Thyroid gland (tissue), 4 donors: ENCODE results near the gene SMPDL3B. TPM values are rescaled to one million over a fixed set of nuclear protein-coding genes. Genes with fewer than 3 reads are reported as not detected.
A peak's percentile ranks its signal among the peaks of the same experiment; 100 is the strongest.

ENCODE experiments used
- DNase-seq, 2 donors: peaks; one replicate each; pipeline ENCODE4 v3.0.0-alpha.2; 2019
- H3K27ac ChIP-seq, 3 donors: fragments of 200-600 bp; sonication (generic); 1 replicate in 2 of 3; 2 replicates in 1 of 3; pipeline ENCODE4 v1.5.1; 2016 to 2019; ENCODE audit warnings: mild to moderate bottlenecking in 1 of 3, moderate library complexity in 1 of 3
- H3K27me3 ChIP-seq: fragments of 200-600 bp; sonication (generic); one replicate; pipeline ENCODE4 v1.5.1; 2019
- H3K36me3 ChIP-seq, 2 donors: fragments of 200-600 bp; sonication (generic); one replicate each; pipeline ENCODE4 v1.5.1; 2016 to 2019
- H3K4me1 ChIP-seq, 2 donors: fragments of 200-600 bp; sonication (generic); one replicate each; pipeline ENCODE4 v1.5.1; 2017 to 2019
- H3K4me3 ChIP-seq, 3 donors: fragments of 200-600 bp; sonication (generic); replicated peaks in 1 of 3; 1 replicate in 2 of 3; 2 replicates in 1 of 3; pipeline ENCODE4 v1.5.1; 2016; ENCODE audit warnings: mild to moderate bottlenecking in 1 of 3
- H3K9me3 ChIP-seq: fragments of 200-600 bp; sonication (generic); one replicate; pipeline ENCODE4 v1.5.1; 2017
- POLR2A ChIP-seq, 2 donors: fragments of 450-650 bp; IDR thresholded peaks; one replicate each; pipeline ENCODE4 v1.6.1; 2017; ENCODE audit warnings: antibody characterized with exemption in 2 of 2, mild to moderate bottlenecking in 2 of 2, moderate library complexity in 1 of 2
- WGBS, 2 donors: methylation state at CpG; one replicate each; pipeline ENCODE4 v1.1.5; 2017; 5-methylcytosine and 5-hydroxymethylcytosine counted together
- intact Hi-C: fragments of 100-400 bp; cut with DNase I; formaldehyde crosslinking; loops from one replicate; pipeline ENCODE4 v1.15.1; 2023
- total RNA-seq, 4 donors: library from RNA; depleted of rRNA; stranded (reverse); fragments of >200 nt; gene quantifications; one replicate each; pipeline ENCODE4 v1.2.3, GENCODE V29; 2016
- TF ChIP-seq, protein P1 (sequence below), 6 experiments: fragments of 200-600 bp in 3 of 6; fragments of 450-650 bp in 3 of 6; sonication (generic) in 3 of 6; IDR thresholded peaks; one replicate each; pipeline ENCODE4 v1.5.1; 2016 to 2019; ENCODE audit warnings: antibody characterized with exemption in 6 of 6, mild to moderate bottlenecking in 2 of 6, inconsistent platforms in 1 of 6, moderate library complexity in 1 of 6

SMPDL3B gene
- total RNA-seq, 4 donors from 2014 or later = 22.3 to 37.8 (median 26.9) TPM

DNA sequence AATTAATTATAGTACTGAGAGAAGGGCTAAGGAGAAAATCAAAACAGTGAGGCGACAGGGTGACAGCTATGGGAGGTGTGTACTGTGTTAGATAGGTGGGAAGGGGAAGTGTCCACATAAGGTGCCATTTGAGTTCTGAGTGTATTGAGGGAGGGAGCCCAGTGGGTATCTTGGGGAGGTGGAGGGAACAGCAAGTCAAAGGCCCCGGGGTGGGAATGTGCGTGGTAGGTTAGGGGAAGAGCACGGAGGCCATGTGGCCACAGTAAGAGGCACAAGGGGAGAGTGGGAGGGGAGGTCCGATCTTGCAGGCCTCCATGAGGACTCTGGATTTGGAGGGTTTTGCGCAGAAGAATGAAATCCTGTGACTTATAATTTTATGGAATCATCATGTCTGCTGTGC is 22.0 kb downstream of the SMPDL3B start:
- no peak overlapping the region for H3K27ac ChIP-seq
- no peaks in the 10 kb centered on the region for H3K9me3 ChIP-seq
- 86 to 95% methylated on average over 6 of the region's 6 CpGs for WGBS, 2 donors
- H3K27me3 ChIP-seq = no peaks in the 10 kb centered on the region
- no peaks in the 10 kb centered on the region for H3K36me3 ChIP-seq
- no peak overlapping the region for H3K4me3 ChIP-seq
- TF ChIP-seq POLR2A (IDR thresholded peaks at IDR 0.05) = no peak
- TF ChIP-seq, protein P1, sequence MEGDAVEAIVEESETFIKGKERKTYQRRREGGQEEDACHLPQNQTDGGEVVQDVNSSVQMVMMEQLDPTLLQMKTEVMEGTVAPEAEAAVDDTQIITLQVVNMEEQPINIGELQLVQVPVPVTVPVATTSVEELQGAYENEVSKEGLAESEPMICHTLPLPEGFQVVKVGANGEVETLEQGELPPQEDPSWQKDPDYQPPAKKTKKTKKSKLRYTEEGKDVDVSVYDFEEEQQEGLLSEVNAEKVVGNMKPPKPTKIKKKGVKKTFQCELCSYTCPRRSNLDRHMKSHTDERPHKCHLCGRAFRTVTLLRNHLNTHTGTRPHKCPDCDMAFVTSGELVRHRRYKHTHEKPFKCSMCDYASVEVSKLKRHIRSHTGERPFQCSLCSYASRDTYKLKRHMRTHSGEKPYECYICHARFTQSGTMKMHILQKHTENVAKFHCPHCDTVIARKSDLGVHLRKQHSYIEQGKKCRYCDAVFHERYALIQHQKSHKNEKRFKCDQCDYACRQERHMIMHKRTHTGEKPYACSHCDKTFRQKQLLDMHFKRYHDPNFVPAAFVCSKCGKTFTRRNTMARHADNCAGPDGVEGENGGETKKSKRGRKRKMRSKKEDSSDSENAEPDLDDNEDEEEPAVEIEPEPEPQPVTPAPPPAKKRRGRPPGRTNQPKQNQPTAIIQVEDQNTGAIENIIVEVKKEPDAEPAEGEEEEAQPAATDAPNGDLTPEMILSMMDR (IDR thresholded peaks at IDR 0.05) = no peak
- DNase-seq = no peak
- peaks cover 22 to 38% of the 10 kb centered on the region in 2 donors for H3K4me1 ChIP-seq
- intact Hi-C loops = no loop called here

DNA sequence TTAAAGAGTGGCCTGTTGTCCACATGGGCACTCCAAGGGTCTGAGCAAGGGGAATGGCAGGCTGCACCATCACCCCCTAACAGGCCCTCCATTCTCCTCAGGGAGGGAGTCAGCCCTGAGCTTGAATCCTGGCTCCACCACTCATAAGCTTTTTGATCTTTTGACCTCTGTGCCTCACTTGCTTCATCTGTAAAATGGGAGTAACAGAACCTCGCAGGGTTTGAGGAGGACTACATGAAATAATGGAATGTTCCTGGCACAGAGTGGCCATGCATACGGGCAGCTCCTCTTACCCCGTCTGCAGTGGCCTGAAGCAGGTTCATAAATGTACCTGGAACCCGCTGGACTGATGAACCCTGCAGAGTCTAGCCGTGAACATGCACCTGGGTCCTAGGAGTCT is 22.9 kb downstream of the SMPDL3B start:
- no peak overlapping the region for H3K4me3 ChIP-seq
- no peaks in the 10 kb centered on the region for H3K27me3 ChIP-seq
- H3K27ac ChIP-seq = no peak overlapping the region
- no peaks in the 10 kb centered on the region for H3K36me3 ChIP-seq
- intact Hi-C loops = no loop called here
- no peak for DNase-seq
- 93 to 100% methylated on average over 5 of the region's 5 CpGs for whole genome bisulfite sequencing, 2 donors
- H3K9me3 ChIP-seq = no peaks in the 10 kb centered on the region
- peaks cover 22 to 43% of the 10 kb centered on the region in 2 donors for H3K4me1 ChIP-seq
- TF ChIP-seq, protein P1 (IDR thresholded peaks at IDR 0.05) = no peak
- TF ChIP-seq POLR2A (IDR thresholded peaks at IDR 0.05) = no peak

DNA sequence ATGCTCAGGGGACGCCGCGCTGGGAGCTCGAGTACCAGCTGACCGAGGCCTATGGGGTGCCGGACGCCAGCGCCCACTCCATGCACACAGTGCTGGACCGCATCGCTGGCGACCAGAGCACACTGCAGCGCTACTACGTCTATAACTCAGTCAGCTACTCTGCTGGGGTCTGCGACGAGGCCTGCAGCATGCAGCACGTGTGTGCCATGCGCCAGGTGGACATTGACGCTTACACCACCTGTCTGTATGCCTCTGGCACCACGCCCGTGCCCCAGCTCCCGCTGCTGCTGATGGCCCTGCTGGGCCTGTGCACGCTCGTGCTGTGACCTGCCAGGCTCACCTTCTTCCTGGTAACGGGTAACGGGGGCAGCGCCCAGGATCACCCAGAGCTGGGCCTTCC is 23.7 kb downstream of the SMPDL3B start:
- no peaks in the 10 kb centered on the region for H3K9me3 ChIP-seq
- intact Hi-C loops = no loop called here
- H3K36me3 ChIP-seq = peaks cover 0 to 2% of the 10 kb centered on the region in 2 donors
- no peak overlapping the region for H3K4me3 ChIP-seq
- H3K27ac ChIP-seq = no peak overlapping the region
- 98 to 99% methylated on average over 20 to 26 of the region's 26 CpGs for WGBS, 2 donors
- H3K4me1 ChIP-seq = peaks cover 22 to 43% of the 10 kb centered on the region in 2 donors
- H3K27me3 ChIP-seq = no peaks in the 10 kb centered on the region
- DNase-seq = no peak
- no peak for TF ChIP-seq POLR2A (IDR thresholded peaks at IDR 0.05)
- TF ChIP-seq, protein P1 (IDR thresholded peaks at IDR 0.05) = no peak

DNA sequence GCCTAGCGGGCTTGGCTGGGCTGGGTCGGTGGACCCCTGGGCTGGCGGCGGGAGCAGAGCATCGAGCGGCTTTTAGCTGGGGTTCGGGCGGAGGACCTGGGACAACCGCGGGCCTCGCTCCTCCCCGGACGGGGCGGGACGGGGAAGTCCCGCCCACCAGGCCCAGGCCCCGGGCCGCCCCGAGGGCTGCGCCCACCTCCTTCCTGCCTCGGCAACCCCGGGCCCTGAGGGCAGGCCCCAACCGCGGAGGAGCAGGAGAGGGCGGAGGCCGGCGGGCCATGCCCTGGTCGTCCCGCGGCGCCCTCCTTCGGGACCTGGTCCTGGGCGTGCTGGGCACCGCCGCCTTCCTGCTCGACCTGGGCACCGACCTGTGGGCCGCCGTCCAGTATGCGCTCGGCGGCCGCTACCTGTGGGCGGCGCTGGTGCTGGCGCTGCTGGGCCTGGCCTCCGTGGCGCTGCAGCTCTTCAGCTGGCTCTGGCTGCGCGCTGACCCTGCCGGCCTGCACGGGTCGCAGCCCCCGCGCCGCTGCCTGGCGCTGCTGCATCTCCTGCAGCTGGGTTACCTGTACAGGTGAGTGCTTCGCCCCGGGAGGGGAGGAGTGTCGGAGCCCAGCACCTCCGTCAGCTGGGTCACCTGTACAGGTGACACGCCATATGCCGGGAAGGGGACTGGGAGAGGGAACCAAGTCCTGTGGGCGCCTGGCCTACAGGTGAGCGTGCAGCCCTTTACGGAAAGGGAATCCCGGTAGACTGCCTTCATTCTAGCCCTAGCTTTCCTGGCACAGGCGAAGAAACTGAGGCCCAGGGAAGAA is 25.2 kb downstream of the SMPDL3B start, which contains the start of gene XKR8:
Gene XKR8 (plus strand): TSS at position 182 of the 812 bp plus-strand sequence. CDS start 97 bp downstream, at position 279.
- no peaks in the 10 kb centered on the region for H3K27me3 ChIP-seq
- peaks cover 18 to 35% of the 10 kb centered on the region in 2 donors for H3K4me1 ChIP-seq
- TF ChIP-seq POLR2A (IDR thresholded peaks at IDR 0.05) = peak in 1 of 2 donors; percentile 83
- TF ChIP-seq, protein P1 (IDR thresholded peaks at IDR 0.05) = peak; percentile 21 to 69 (median 46)
- peak within 1 kb of the TSS; percentile 21 to 93 (median 56) for H3K4me3 ChIP-seq
- H3K9me3 ChIP-seq = no peaks in the 10 kb centered on the region
- 7 to 15% methylated on average over 9 to 28 of the region's 68 CpGs for WGBS, 2 donors
- H3K36me3 ChIP-seq = peaks cover 0 to 13% of the 10 kb centered on the region in 2 donors
- intact Hi-C loops = no loop called here
- peak within 1 kb of the TSS; percentile 70 to 95 (median 94) for H3K27ac ChIP-seq
- DNase-seq = peak; percentile 85
